ENCODE data around the gene GABRB1.

The GABRB1 gene

DNA sequence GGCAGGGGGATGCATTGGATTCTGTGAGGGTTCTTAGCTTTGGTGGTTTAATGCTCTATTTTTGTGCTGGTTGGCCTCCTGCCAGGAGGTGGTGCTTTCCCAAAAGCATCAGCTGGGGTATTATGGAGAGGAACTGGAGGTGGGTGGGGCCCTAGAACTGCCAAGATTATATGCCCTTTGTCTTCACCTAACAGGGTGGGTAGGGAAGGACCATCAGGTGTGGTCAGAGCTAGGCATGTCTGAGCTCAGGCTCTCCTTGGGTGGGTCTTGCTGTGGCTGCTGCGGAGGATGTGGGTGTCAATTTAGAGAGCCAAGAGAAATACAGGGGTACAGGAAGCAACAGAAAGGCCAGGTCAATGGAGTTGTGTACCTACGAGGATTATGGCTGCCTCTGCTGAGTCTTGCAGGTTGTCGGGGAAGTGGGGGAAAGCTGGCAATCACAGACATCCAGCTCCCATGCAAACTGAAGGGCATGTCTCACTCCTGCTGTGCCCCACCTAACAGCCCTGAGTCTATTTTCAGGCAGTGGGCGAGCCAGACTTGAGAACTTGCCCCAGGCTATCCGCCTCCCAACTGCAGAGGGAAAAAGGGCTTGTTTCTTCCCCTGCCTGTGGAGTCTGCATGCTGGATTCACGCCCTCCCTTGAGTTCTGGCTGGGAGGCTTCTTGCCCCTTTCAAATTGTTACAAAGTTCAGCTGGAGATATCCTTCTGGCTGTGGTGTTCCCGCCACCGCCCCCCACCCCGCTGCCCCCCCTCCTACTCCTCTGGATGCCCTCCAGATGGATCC, 220.2 kb downstream of the GABRB1 start:
- no peaks in the 10 kb centered on the region for H4K20me1 ChIP-seq (ENCODE audit: insufficient read depth, low read length)
- no peak overlapping the region for H3K9ac ChIP-seq (ENCODE audit: low read length)
- TF ChIP-seq EZH2phosphoT487 (IDR thresholded peaks at IDR 0.05; ENCODE audit: low read depth) = no peak
- TF ChIP-seq, protein P1, sequence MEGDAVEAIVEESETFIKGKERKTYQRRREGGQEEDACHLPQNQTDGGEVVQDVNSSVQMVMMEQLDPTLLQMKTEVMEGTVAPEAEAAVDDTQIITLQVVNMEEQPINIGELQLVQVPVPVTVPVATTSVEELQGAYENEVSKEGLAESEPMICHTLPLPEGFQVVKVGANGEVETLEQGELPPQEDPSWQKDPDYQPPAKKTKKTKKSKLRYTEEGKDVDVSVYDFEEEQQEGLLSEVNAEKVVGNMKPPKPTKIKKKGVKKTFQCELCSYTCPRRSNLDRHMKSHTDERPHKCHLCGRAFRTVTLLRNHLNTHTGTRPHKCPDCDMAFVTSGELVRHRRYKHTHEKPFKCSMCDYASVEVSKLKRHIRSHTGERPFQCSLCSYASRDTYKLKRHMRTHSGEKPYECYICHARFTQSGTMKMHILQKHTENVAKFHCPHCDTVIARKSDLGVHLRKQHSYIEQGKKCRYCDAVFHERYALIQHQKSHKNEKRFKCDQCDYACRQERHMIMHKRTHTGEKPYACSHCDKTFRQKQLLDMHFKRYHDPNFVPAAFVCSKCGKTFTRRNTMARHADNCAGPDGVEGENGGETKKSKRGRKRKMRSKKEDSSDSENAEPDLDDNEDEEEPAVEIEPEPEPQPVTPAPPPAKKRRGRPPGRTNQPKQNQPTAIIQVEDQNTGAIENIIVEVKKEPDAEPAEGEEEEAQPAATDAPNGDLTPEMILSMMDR (IDR thresholded peaks at IDR 0.05; ENCODE audit: low read depth, low read length) = no peak
- no peak overlapping the region for H3K4me3 ChIP-seq (ENCODE audit: low read length)
- no peaks in the 10 kb centered on the region for H3K79me2 ChIP-seq (ENCODE audit: low read length)
- H3K36me3 ChIP-seq (replicated peaks; ENCODE audit: low read depth, low read length) = no peaks in the 10 kb centered on the region
- no peaks in the 10 kb centered on the region for H3K27me3 ChIP-seq (ENCODE audit: low read depth, low read length)
- H2AFZ ChIP-seq (ENCODE audit: low read depth, low read length) = no peak overlapping the region
- H3K4me1 ChIP-seq (ENCODE audit: low read length) = no peaks in the 10 kb centered on the region
- H3K4me2 ChIP-seq (ENCODE audit: low read length) = no peak overlapping the region
- H3K9me3 ChIP-seq (ENCODE audit: insufficient read depth, low read length) = no peaks in the 10 kb centered on the region
- H3K27ac ChIP-seq (ENCODE audit: low read length) = no peak overlapping the region

DNA sequence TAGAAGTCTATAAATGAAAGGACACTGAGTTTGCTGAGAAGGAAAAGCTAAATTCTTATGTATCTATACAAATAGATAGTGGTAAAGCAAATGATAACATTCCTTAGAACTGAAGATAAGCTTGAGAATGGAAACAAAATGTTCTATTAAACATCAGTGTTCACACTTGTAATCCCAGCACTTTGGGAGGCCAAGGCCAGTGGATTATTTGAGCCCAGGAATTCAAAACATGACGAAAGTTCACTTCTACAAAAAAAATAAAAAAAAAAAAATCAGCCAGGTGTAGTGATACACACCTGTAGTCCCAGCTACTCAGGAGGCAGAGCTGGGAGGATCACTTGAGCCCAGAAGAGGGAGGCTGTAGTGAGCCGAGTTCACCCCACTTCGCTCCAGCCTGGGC, 232.4 kb downstream of the GABRB1 start:
- no peak overlapping the region for H3K9ac ChIP-seq (ENCODE audit: low read length)

DNA sequence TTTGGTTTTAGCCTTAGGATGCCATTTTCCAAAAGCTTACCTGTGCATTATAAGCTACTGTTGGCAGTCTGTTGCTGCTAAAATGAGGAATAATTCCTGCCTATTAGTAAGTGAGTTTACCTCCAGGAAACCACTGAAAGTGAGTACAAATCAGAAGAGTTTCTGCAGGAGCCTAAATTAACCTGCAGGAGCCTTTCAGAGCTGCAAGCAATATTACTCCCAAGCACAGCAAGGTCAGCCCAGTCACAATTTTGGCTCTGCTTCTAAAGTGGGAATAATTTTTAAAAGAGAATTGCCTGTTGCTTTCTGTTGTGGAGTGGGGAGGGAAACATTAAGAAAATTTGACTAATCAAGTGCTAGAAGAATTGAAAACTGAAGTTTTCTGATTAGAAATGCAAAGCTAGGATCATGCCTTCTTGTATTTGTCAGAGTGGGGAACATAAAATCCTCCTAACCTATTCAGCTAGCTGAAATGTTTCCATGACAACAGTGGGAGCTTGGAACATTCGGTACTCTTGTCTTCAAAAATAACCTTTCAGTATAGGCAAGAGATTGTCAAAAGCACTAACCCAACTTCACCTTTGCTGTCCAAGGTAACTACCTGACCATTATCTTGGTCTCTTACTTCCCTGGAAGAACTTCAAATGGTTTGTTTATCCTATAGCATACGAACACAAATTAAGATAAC, 239.0 kb downstream of the GABRB1 start:
- TF ChIP-seq EZH2phosphoT487 (IDR thresholded peaks at IDR 0.05; ENCODE audit: low read depth) = no peak
- TF ChIP-seq, protein P1 (IDR thresholded peaks at IDR 0.05; ENCODE audit: low read depth, low read length) = no peak

More for the DNA sequence above, 232.4 kb downstream of the GABRB1 start:
- Histone ChIP-seq H3K36me3 (replicated peaks; ENCODE audit: low read depth, low read length) (no peaks in the 10 kb centered on the region), H3K4me3 (ENCODE audit: low read length) (no peak overlapping the region), H3K4me2 (ENCODE audit: low read length) (no peak overlapping the region), H3K27me3 (ENCODE audit: low read depth, low read length) (no peaks in the 10 kb centered on the region), H3K27ac (ENCODE audit: low read length) (no peak overlapping the region), H3K9me3 (ENCODE audit: insufficient read depth, low read length) (no peaks in the 10 kb centered on the region), H4K20me1 (ENCODE audit: insufficient read depth, low read length) (no peaks in the 10 kb centered on the region), H2AFZ (ENCODE audit: low read depth, low read length) (no peak overlapping the region), H3K4me1 (ENCODE audit: low read length) (no peaks in the 10 kb centered on the region), H3K79me2 (ENCODE audit: low read length) (no peaks in the 10 kb centered on the region)
- TF ChIP-seq, protein P1 (IDR thresholded peaks at IDR 0.05; ENCODE audit: low read depth, low read length) = no peak
- TF ChIP-seq EZH2phosphoT487 (IDR thresholded peaks at IDR 0.05; ENCODE audit: low read depth) = no peak

DNA sequence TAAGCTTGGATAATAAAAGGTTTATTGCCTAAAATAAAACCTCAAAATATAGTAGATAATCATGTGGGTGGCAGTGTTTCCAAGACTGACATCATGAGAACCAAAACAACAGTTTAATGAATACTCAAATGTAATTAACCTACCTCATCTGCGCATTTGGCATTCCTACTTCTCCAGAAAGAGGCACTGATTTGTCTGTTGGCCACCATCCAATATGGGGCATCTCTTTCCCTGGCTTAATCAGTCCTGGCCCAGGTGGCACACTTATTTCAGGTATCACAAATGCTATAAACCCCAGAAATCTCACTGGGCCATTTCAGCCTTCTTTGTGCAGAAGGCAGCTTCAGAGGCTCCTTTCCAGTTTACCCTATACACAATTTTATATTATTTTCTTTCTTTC, 239.9 kb downstream of the GABRB1 start:
- Histone ChIP-seq H4K20me1 (ENCODE audit: insufficient read depth, low read length) (no peaks in the 10 kb centered on the region), H3K4me3 (ENCODE audit: low read length) (no peak overlapping the region), H3K36me3 (replicated peaks; ENCODE audit: low read depth, low read length) (no peaks in the 10 kb centered on the region), H3K9ac (ENCODE audit: low read length) (no peak overlapping the region), H2AFZ (ENCODE audit: low read depth, low read length) (no peak overlapping the region), H3K4me1 (ENCODE audit: low read length) (0 out of 2 replicates have a peak, but pooled peaks cover 4% of the 10 kb centered on the region), H3K4me2 (ENCODE audit: low read length) (no peak overlapping the region), H3K79me2 (ENCODE audit: low read length) (no peaks in the 10 kb centered on the region), H3K27me3 (ENCODE audit: low read depth, low read length) (no peaks in the 10 kb centered on the region), H3K27ac (ENCODE audit: low read length) (no peak overlapping the region), H3K9me3 (ENCODE audit: insufficient read depth, low read length) (no peaks in the 10 kb centered on the region)
- TF ChIP-seq, protein P1 (IDR thresholded peaks at IDR 0.05; ENCODE audit: low read depth, low read length) = no peak
- no peak for TF ChIP-seq EZH2phosphoT487 (IDR thresholded peaks at IDR 0.05; ENCODE audit: low read depth)

More for the DNA sequence above, 239.0 kb downstream of the GABRB1 start:
- H4K20me1 ChIP-seq (ENCODE audit: insufficient read depth, low read length) = no peaks in the 10 kb centered on the region
- no peak overlapping the region for H3K4me2 ChIP-seq (ENCODE audit: low read length)
- no peak overlapping the region for H3K4me3 ChIP-seq (ENCODE audit: low read length)
- no peak overlapping the region for H3K27ac ChIP-seq (ENCODE audit: low read length)
- no peaks in the 10 kb centered on the region for H3K4me1 ChIP-seq (ENCODE audit: low read length)
- H3K36me3 ChIP-seq (replicated peaks; ENCODE audit: low read depth, low read length) = no peaks in the 10 kb centered on the region
- no peaks in the 10 kb centered on the region for H3K9me3 ChIP-seq (ENCODE audit: insufficient read depth, low read length)
- H3K27me3 ChIP-seq (ENCODE audit: low read depth, low read length) = no peaks in the 10 kb centered on the region
- H3K79me2 ChIP-seq (ENCODE audit: low read length) = no peaks in the 10 kb centered on the region
- no peak overlapping the region for H2AFZ ChIP-seq (ENCODE audit: low read depth, low read length)
- no peak overlapping the region for H3K9ac ChIP-seq (ENCODE audit: low read length)
